Thoracic aorta (tissue), 2 donors: ENCODE measurements around the gene HOXC5. TPM values are rescaled to one million over a fixed set of nuclear protein-coding genes. Genes with fewer than 3 reads are reported as not detected.

Source experiments
- ATAC-seq: fragments of 150-250 bp; one replicate; pipeline ENCODE4 v1.8.0; 2017; ENCODE audit warnings: low read depth; ENCODE audit not compliant: insufficient number of reproducible peaks, low FRiP score
- DNase-seq: peaks from one replicate; pipeline ENCODE4 v3.0.0-alpha.2; 2020; ENCODE audit warnings: low spot score
- H3K27ac ChIP-seq, 2 donors: fragments of 200-600 bp; sonication (generic); 1 replicate in 1 of 2; 2 replicates in 1 of 2; pipeline ENCODE4 v1.5.1; 2016; ENCODE audit warnings: mild to moderate bottlenecking in 2 of 2, moderate library complexity in 2 of 2
- H3K27me3 ChIP-seq: fragments of 200-600 bp; sonication (generic); replicated peaks from 2 replicates; pipeline ENCODE4 v1.6.0; 2016; ENCODE audit warnings: mild to moderate bottlenecking; ENCODE audit not compliant: insufficient read depth
- H3K36me3 ChIP-seq: fragments of 200-600 bp; sonication (generic); one replicate; pipeline ENCODE4 v1.5.1; 2016
- H3K4me1 ChIP-seq, 2 donors: fragments of 200-600 bp; sonication (generic); 1 replicate in 1 of 2; 2 replicates in 1 of 2; pipeline versions ENCODE4 v1.5.1 to v1.6.0; 2016; ENCODE audit warnings: low read depth in 2 of 2, mild to moderate bottlenecking in 1 of 2; ENCODE audit not compliant: control insufficient read depth in 1 of 2
- H3K4me3 ChIP-seq: fragments of 200-600 bp; sonication (generic); 2 replicates; pipeline ENCODE4 v1.5.1; 2016; ENCODE audit warnings: mild to moderate bottlenecking
- H3K9me3 ChIP-seq: fragments of 200-600 bp; sonication (generic); 2 replicates; pipeline ENCODE4 v1.5.1; 2016
- total RNA-seq, 2 donors: library from RNA; depleted of rRNA; stranded (reverse); fragments of >200 nt; gene quantifications; one replicate each; pipeline versions ENCODE4 v1.1.0 to v1.2.3, GENCODE V29; 2016
- TF ChIP-seq, protein P1 (sequence below): fragments of 200-600 bp; sonication (generic); IDR thresholded peaks from one replicate; pipeline ENCODE4 v1.5.1; 2019; ENCODE audit warnings: antibody characterized with exemption

The HOXC5 gene
- total RNA-seq, 2 donors from 2014 or later = 1.8 TPM; not detected in 1

DNA sequence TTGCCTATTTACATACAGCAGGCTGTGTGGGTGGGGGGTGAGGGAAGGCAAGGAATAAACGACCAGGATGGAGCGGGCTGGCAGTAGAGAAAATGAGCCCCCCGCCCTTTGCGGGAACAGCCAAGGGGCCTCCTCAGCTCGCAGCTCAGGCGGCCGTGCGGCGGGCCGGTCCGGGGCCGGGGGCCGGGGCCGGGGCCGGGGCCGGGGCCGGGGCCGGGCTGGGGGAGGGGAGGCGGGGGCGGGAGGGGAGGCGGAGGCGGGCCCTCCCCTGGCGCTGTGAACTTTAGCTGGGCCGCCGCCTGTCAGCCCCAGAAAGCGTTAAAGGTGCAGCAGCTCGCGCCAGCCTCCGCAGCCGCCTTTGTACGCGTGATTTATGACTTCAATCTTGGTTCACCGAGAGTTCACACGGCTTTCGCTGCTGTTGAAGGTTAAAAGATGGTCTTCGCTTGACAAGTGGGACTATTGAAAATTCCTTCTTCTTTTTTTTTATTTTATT is 49.6 kb downstream of the HOXC5 start:
- H3K4me3 ChIP-seq = peak overlapping the region; percentile 54
- no peaks in the 10 kb centered on the region for H3K9me3 ChIP-seq
- no peak overlapping the region for H3K27ac ChIP-seq
- no peaks in the 10 kb centered on the region for H3K4me1 ChIP-seq
- H3K27me3 ChIP-seq = no peaks in the 10 kb centered on the region
- ATAC-seq (no peak), DNase-seq (no peak)
- no peaks in the 10 kb centered on the region for H3K36me3 ChIP-seq
- TF ChIP-seq, protein P1, sequence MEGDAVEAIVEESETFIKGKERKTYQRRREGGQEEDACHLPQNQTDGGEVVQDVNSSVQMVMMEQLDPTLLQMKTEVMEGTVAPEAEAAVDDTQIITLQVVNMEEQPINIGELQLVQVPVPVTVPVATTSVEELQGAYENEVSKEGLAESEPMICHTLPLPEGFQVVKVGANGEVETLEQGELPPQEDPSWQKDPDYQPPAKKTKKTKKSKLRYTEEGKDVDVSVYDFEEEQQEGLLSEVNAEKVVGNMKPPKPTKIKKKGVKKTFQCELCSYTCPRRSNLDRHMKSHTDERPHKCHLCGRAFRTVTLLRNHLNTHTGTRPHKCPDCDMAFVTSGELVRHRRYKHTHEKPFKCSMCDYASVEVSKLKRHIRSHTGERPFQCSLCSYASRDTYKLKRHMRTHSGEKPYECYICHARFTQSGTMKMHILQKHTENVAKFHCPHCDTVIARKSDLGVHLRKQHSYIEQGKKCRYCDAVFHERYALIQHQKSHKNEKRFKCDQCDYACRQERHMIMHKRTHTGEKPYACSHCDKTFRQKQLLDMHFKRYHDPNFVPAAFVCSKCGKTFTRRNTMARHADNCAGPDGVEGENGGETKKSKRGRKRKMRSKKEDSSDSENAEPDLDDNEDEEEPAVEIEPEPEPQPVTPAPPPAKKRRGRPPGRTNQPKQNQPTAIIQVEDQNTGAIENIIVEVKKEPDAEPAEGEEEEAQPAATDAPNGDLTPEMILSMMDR = no peak

Other genes with a start within 250 kb of the HOXC5 start
- not detected for gene HOXC13, start 94.2 kb upstream of the HOXC5 start, total RNA-seq
- not detected for gene HOXC12, start 78.1 kb upstream of the HOXC5 start, total RNA-seq
- not detected for gene HOXC11, start 59.9 kb upstream of the HOXC5 start, total RNA-seq
- gene HOTAIR, start 58.1 kb upstream of the HOXC5 start, total RNA-seq = not detected
- gene HOXC10, start 47.9 kb upstream of the HOXC5 start, total RNA-seq = not detected
- gene HOXC9, start 32.9 kb upstream of the HOXC5 start, total RNA-seq = not detected
- not detected for gene HOXC8, start 24.1 kb upstream of the HOXC5 start, total RNA-seq
- gene HOXC6, start 4.6 kb upstream of the HOXC5 start, total RNA-seq = not detected
- gene HOXC4, start 20.8 kb downstream of the HOXC5 start, total RNA-seq = 1 to 10 TPM in 1 of 2 donors, not detected in 1; 1.2 TPM
- gene SMUG1, start 155.9 kb downstream of the HOXC5 start, total RNA-seq = 10 to 100 TPM; 29.4 to 39.3 TPM
- gene CBX5, start 247.1 kb downstream of the HOXC5 start, total RNA-seq = 10 to 100 TPM; 37.6 to 52.7 TPM
- 100 to 1,000 TPM; 219 to 695 TPM for gene HNRNPA1, start 247.7 kb downstream of the HOXC5 start, total RNA-seq